IMR-90 (cell line): ENCODE data around the gene C1orf56. TPM values are rescaled to one million over a fixed set of nuclear protein-coding genes. Genes with fewer than 3 reads are reported as not detected.

Experiments used
- ATAC-seq: fragments of 200-7000 bp; cut with Tn5 transposase; 2 replicates; pipeline ENCODE4 v1.9.1; 2020; ENCODE audit warnings: low read depth, mild to moderate bottlenecking, moderate library complexity
- BruUV-seq: library from RNA; stranded (reverse); fragments of 400-500 nt; replicated peaks from 2 replicates; lab custom pipeline; 2021; lab: Mats Ljungman, UMichigan
- CTCF ChIA-PET: fragments of 300-600 bp; formaldehyde crosslinking; extraction: SDS; loops from one replicate; lab custom pipeline; 2021; ENCODE audit warnings: antibody characterized with exemption; lab: Yijun Ruan, JAX
- POLR2A ChIA-PET: fragments of 300-600 bp; sonication (Branson Sonifier 250); formaldehyde crosslinking; loops from one replicate; lab custom pipeline; 2022; ENCODE audit warnings: antibody characterized with exemption; ENCODE audit not compliant: unreplicated experiment; lab: Charles Lee
- DNase-seq: peaks from one replicate; pipeline ENCODE4 v3.0.0; 2013
- H2AFZ ChIP-seq: replicated peaks from 2 replicates; pipeline ENCODE3; 2013; ENCODE audit warnings: low read length, mild to moderate bottlenecking; ENCODE audit not compliant: poor library complexity
- H2AK5ac ChIP-seq: 2 replicates; pipeline ENCODE4 v1.6.1; 2013; ENCODE audit warnings: low read depth, low read length, inconsistent platforms
- H2AK9ac ChIP-seq: replicated peaks from 2 replicates; pipeline ENCODE3; 2013; ENCODE audit warnings: mild to moderate bottlenecking, low read depth, low read length, moderate library complexity; ENCODE audit not compliant: poor library complexity
- H2BK120ac ChIP-seq: 2 replicates; pipeline ENCODE4 v1.6.1; 2013; ENCODE audit warnings: low read depth, low read length, inconsistent platforms
- H2BK15ac ChIP-seq: 3 replicates; pipeline ENCODE4 v1.6.1; 2013; ENCODE audit warnings: low read depth, low read length, inconsistent platforms
- H2BK20ac ChIP-seq: 2 replicates; pipeline ENCODE4 v1.6.1; 2013; ENCODE audit warnings: low read depth, mild to moderate bottlenecking, inconsistent platforms, low read length, moderate library complexity
- H2BK5ac ChIP-seq: 2 replicates; pipeline ENCODE4 v1.6.1; 2013; ENCODE audit warnings: mild to moderate bottlenecking, low read depth, low read length, inconsistent platforms; ENCODE audit not compliant: poor library complexity, severe bottlenecking
- H3K14ac ChIP-seq: replicated peaks from 2 replicates; pipeline ENCODE4 v1.6.1; 2013; ENCODE audit warnings: low read depth, low read length, inconsistent platforms
- H3K18ac ChIP-seq: 2 replicates; pipeline ENCODE4 v1.6.1; 2013; ENCODE audit warnings: low read depth, low read length, control low read depth
- H3K23ac ChIP-seq: 2 replicates; pipeline ENCODE4 v1.6.1; 2013; ENCODE audit warnings: low read depth, low read length, inconsistent platforms
- H3K27ac ChIP-seq: 2 replicates; pipeline ENCODE4 v1.5.1; 2013; ENCODE audit warnings: mild to moderate bottlenecking, control low read depth, low read length; ENCODE audit not compliant: insufficient read depth
- H3K27me3 ChIP-seq: 2 replicates; pipeline ENCODE4 v1.6.1; 2013; ENCODE audit warnings: low read length; ENCODE audit not compliant: control insufficient read depth, insufficient read depth
- H3K36me3 ChIP-seq: 2 replicates; pipeline ENCODE4 v1.6.1; 2013; ENCODE audit warnings: low read length, mixed read lengths; ENCODE audit not compliant: control insufficient read depth, insufficient read depth
- H3K4ac ChIP-seq: 2 replicates; pipeline ENCODE4 v1.6.1; 2013; ENCODE audit warnings: low read depth, low read length, inconsistent platforms
- H3K4me1 ChIP-seq: 2 replicates; pipeline ENCODE4 v1.6.1; 2013; ENCODE audit warnings: low read length, mixed read lengths; ENCODE audit not compliant: control insufficient read depth, insufficient read depth
- H3K4me2 ChIP-seq: 2 replicates; pipeline ENCODE4 v1.6.1; 2013; ENCODE audit warnings: low read depth, mild to moderate bottlenecking, control low read depth, low read length, moderate library complexity
- H3K4me3 ChIP-seq: 2 replicates; pipeline ENCODE4 v1.5.1; 2013; ENCODE audit warnings: low read depth, mild to moderate bottlenecking, control low read depth, low read length, moderate library complexity; ENCODE audit not compliant: insufficient read depth
- H3K56ac ChIP-seq: 2 replicates; pipeline ENCODE4 v1.6.1; 2013; ENCODE audit warnings: low read length, inconsistent platforms; ENCODE audit not compliant: insufficient read depth; ENCODE audit errors: extremely low read depth
- H3K79me1 ChIP-seq, 2 experiments: 2 replicates each; pipeline ENCODE4 v1.6.1; 2013; ENCODE audit warnings: low read length in 2 of 2, inconsistent platforms in 1 of 2, low read depth in 1 of 2
- H3K9ac ChIP-seq: 2 replicates; pipeline ENCODE4 v1.6.1; 2013; ENCODE audit warnings: low read depth, low read length, control low read depth
- H3K9me1 ChIP-seq: 2 replicates; pipeline ENCODE4 v1.6.1; 2013; ENCODE audit warnings: low read length, inconsistent platforms; ENCODE audit not compliant: insufficient read depth
- H3K9me3 ChIP-seq: 2 replicates; pipeline ENCODE4 v1.6.1; 2013; ENCODE audit warnings: low read length; ENCODE audit not compliant: control insufficient read depth, insufficient read depth
- H4K20me1 ChIP-seq: 2 replicates; pipeline ENCODE4 v1.6.1; 2013; ENCODE audit warnings: low read length, inconsistent platforms; ENCODE audit not compliant: insufficient read depth
- H4K5ac ChIP-seq: 2 replicates; pipeline ENCODE4 v1.6.1; 2013; ENCODE audit warnings: mild to moderate bottlenecking, low read depth, low read length, control low read depth
- H4K8ac ChIP-seq, 2 experiments: 2 replicates each; pipeline ENCODE4 v1.6.1; 2013; ENCODE audit warnings: low read depth in 2 of 2, low read length in 2 of 2, control low read depth in 1 of 2, inconsistent platforms in 1 of 2
- H4K91ac ChIP-seq: 2 replicates; pipeline ENCODE4 v1.6.1; 2013; ENCODE audit warnings: low read depth, low read length, inconsistent platforms; ENCODE audit not compliant: insufficient read depth
- BHLHE40 ChIP-seq: fragments of 150-350 bp; IDR thresholded peaks from 2 replicates; pipeline ENCODE4 v1.6.1; 2016; ENCODE audit warnings: mild to moderate bottlenecking, low read depth, low read length
- CEBPB ChIP-seq: IDR thresholded peaks from 2 replicates; pipeline ENCODE4 v1.6.1; 2012; ENCODE audit warnings: low read depth, low read length, improper control_type of control experiment
- CHD1 ChIP-seq: IDR thresholded peaks from 2 replicates; pipeline ENCODE4 v1.6.1; 2012; ENCODE audit warnings: low read depth, low read length, improper control_type of control experiment
- CTCF ChIP-seq: conservative IDR thresholded peaks from 2 replicates; pipeline ENCODE4 v1.5.1; 2012; ENCODE audit warnings: mild to moderate bottlenecking, low read depth, low read length, improper control_type of control experiment
- ELK1 ChIP-seq: fragments of 150-350 bp; IDR thresholded peaks from 2 replicates; pipeline ENCODE4 v1.6.1; 2016; ENCODE audit warnings: low read depth, mild to moderate bottlenecking, low read length, moderate library complexity, borderline replicate concordance
- FOS ChIP-seq: fragments of 150-350 bp; IDR thresholded peaks from 2 replicates; pipeline ENCODE4 v1.6.1; 2016; ENCODE audit warnings: low read depth, low read length
- MAFK ChIP-seq: IDR thresholded peaks from 2 replicates; pipeline ENCODE4 v1.6.1; 2012; ENCODE audit warnings: low read depth, low read length, improper control_type of control experiment
- MAZ ChIP-seq: IDR thresholded peaks from 2 replicates; pipeline ENCODE4 v1.6.1; 2012; ENCODE audit warnings: low read depth, mild to moderate bottlenecking, low read length, improper control_type of control experiment, moderate library complexity, borderline replicate concordance
- MXI1 ChIP-seq: IDR thresholded peaks from 2 replicates; pipeline ENCODE4 v1.6.1; 2012; ENCODE audit warnings: low read depth, mild to moderate bottlenecking, low read length, moderate library complexity, borderline replicate concordance
- NFE2L2 ChIP-seq: fragments of 150-350 bp; IDR thresholded peaks from 2 replicates; pipeline ENCODE4 v1.6.1; 2016; ENCODE audit warnings: low read depth, mild to moderate bottlenecking, low read length
- POLR2A ChIP-seq: IDR thresholded peaks from 2 replicates; pipeline ENCODE4 v1.6.1; 2012; ENCODE audit warnings: mild to moderate bottlenecking, low read depth, low read length
- RAD21 ChIP-seq: IDR thresholded peaks from 2 replicates; pipeline ENCODE4 v1.6.1; 2012; ENCODE audit warnings: low read length, improper control_type of control experiment
- RCOR1 ChIP-seq: IDR thresholded peaks from 2 replicates; pipeline ENCODE4 v1.6.1; 2012; ENCODE audit warnings: mild to moderate bottlenecking, low read length, improper control_type of control experiment; ENCODE audit not compliant: insufficient replicate concordance
- RFX5 ChIP-seq: IDR thresholded peaks from 2 replicates; pipeline ENCODE4 v1.8.0; 2012; ENCODE audit warnings: low read depth, mild to moderate bottlenecking, low read length, moderate library complexity
- SMC3 ChIP-seq: fragments of 150-350 bp; IDR thresholded peaks from 2 replicates; pipeline ENCODE4 v1.6.1; 2016; ENCODE audit warnings: low read depth, mild to moderate bottlenecking, antibody characterized with exemption, low read length, moderate library complexity
- USF2 ChIP-seq: fragments of 150-350 bp; IDR thresholded peaks from 2 replicates; pipeline ENCODE4 v1.6.1; 2017; ENCODE audit warnings: mild to moderate bottlenecking, antibody characterized with exemption, low read length, low read depth
- WGBS, 2 experiments: methylation state at CpG; one replicate each; pipeline versions ENCODE4 v1.1.5 to v1.1.7; 2013; ENCODE audit warnings: missing lambda C conversion rate in 2 of 2; ENCODE audit not compliant: insufficient read length in 1 of 2; ENCODE audit errors: extremely low coverage in 2 of 2; 5-methylcytosine and 5-hydroxymethylcytosine counted together
- dilution Hi-C: fragments of 300-500 bp; cut with HindIII; formaldehyde crosslinking; loops from one replicate; pipeline ENCODE4 v1.14.3; 2018; ENCODE audit warnings: low sequenced_read_pairs; ENCODE audit not compliant: unreplicated experiment
- in situ Hi-C: fragments of 300-500 bp; cut with MboI; formaldehyde crosslinking; loops from 3 replicates; pipeline ENCODE4 v1.14.3; 2019; ENCODE audit warnings: low sequenced_read_pairs, inconsistent platforms, mixed read lengths
- intact Hi-C: fragments of 100-400 bp; cut with micrococcal nuclease; formaldehyde crosslinking; loops from 2 replicates; pipeline ENCODE4 v1.10.0; 2022
- polyA plus RNA-seq, 3 experiments: library from polyadenylated mRNA; depleted of rRNA; stranded (reverse); fragments of >200 nt; gene quantifications; 2 replicates each; pipeline ENCODE4 v1.2.3, GENCODE V29; 2012; ENCODE audit warnings: low replicate concordance in 1 of 3
- total RNA-seq: library from RNA; depleted of rRNA; stranded (reverse); fragments of >200 nt; gene quantifications from 2 replicates; pipeline ENCODE4 v1.2.3, GENCODE V29; 2012

C1orf56 gene
- total and polyA plus RNA-seq, 2 of the 4 experiments (the other 2 are of a cell fraction): 0.54 to 1.2 TPM

GRCh38 chr1:151037032-151037431 lies 10.5 kb upstream of the C1orf56 start:
- Histone ChIP-seq H3K4me1 (no peaks in the 10 kb centered on the region), H3K9ac (no peak overlapping the region), H2BK5ac (no peak overlapping the region), H2AK5ac (no peak overlapping the region), H2BK15ac (no peak overlapping the region), H3K23ac (no peak overlapping the region), H3K56ac (no peak overlapping the region), H3K9me3 (no peaks in the 10 kb centered on the region), H3K27me3 (no peaks in the 10 kb centered on the region), H3K4me3 (no peak overlapping the region), H3K36me3 (peaks cover 16% of the 10 kb centered on the region), H3K14ac (no peak overlapping the region), H3K4ac (no peak overlapping the region), H4K5ac (no peak overlapping the region), H3K79me1 (no peaks in the 10 kb centered on the region), H3K27ac (no peak overlapping the region), H2AK9ac (no peak overlapping the region), H2AFZ (no peak overlapping the region), H4K20me1 (no peaks in the 10 kb centered on the region), H4K91ac (no peak overlapping the region), H2BK20ac (no peak overlapping the region), H3K9me1 (no peaks in the 10 kb centered on the region), H4K8ac (no peak overlapping the region), H3K18ac (no peak overlapping the region), H2BK120ac (no peak overlapping the region), H3K4me2 (no peak overlapping the region)
- CTCF ChIA-PET: interaction anchor here (0.6 kb wide), 1 partner anchor 13 kb away, joined by 3 read pairs; no protein-coding TSS in a partner anchor
- intact Hi-C loops: no loop called here
- POLR2A ChIA-PET: no interaction called here
- no peak for ATAC-seq
- dilution Hi-C loops: no loop called here
- TF ChIP-seq RFX5 (no peak), POLR2A (no peak), RAD21 (no peak), MAZ (no peak), USF2 (no peak), SMC3 (no peak), NFE2L2 (no peak), MXI1 (no peak), BHLHE40 (no peak), FOS (no peak), CEBPB (no peak), RCOR1 (no peak), CHD1 (no peak), MAFK (no peak), ELK1 (no peak), CTCF (no peak)
- BruUV-seq: no TSS peak
- 40% methylated on average over 1 of the region's 6 CpGs; no CpG with 5 or more reads in 1 of the 2 experiments for WGBS, 2 experiments
- in situ Hi-C loops: loop anchor here (10.0 kb wide), 1 partner anchor 62 kb away; the partner anchor contains the start of gene CERS2
- DNase-seq: no peak
